HG03139 (cell line): ENCODE data around the gene SGPP2.

Experiments used
- ATAC-seq: cut with Tn5 transposase; IDR thresholded peaks from one replicate; pipeline ENCODE4 v1.9.1; 2021; ENCODE audit not compliant: unreplicated experiment

SGPP2 gene

DNA sequence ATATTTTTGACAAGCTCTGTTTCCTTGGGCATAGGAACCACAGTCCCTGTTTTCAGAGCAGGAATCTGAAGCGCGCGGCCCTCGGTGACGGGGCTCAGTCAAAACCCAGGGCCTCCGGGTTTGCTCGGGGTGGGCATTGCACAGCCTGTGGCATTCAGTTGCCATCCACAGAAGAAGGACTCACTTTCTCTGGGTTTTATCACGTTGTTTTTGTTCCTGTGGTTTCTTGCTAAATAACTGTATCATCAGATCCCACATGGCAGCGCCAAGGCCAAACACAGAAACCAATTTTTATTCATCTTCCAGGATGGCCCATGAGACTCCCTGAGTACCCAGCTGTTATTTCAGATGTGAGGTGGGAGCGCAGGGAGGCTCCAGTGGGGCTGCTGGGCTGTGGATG is 35.6 kb downstream of the SGPP2 start:
- no peak for ATAC-seq

GRCh38 chr2:222465746-222466145 is 41.4 kb downstream of the SGPP2 start:
- ATAC-seq: no peak

GRCh38 chr2:222468346-222468745 is 44.0 kb downstream of the SGPP2 start:
- ATAC-seq: no peak

DNA sequence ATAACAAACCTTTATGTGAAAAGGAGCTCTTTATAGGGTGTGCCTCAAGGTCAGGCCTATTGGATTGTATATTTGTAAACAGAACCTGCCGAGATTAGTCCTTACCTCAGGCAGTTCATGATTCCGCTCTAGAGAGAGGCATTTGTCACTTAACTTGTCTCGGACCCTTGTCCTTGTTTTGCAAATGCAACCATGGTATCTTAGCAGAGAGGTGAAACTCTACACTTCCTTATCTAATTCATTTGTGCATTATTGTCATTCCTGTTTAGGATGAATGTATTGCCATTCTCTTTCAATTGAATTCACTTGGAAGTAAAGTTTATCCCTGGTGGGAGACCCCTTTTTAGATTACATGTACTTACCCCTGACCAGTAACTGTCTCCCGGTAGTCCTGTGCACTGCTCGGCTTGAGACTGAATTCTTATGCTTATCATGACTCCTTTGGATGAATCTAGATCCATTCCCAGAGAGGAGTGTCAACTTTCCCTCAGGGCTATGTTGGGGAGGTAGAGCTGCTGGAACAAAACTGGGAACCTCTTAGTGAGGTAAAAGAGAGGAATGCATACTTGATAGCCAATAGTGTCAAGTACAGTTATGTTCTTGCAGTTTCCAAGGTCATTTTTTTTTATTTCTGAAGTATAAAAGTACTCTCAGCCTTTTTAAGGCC is 46.6 kb downstream of the SGPP2 start:
- no peak for ATAC-seq

DNA sequence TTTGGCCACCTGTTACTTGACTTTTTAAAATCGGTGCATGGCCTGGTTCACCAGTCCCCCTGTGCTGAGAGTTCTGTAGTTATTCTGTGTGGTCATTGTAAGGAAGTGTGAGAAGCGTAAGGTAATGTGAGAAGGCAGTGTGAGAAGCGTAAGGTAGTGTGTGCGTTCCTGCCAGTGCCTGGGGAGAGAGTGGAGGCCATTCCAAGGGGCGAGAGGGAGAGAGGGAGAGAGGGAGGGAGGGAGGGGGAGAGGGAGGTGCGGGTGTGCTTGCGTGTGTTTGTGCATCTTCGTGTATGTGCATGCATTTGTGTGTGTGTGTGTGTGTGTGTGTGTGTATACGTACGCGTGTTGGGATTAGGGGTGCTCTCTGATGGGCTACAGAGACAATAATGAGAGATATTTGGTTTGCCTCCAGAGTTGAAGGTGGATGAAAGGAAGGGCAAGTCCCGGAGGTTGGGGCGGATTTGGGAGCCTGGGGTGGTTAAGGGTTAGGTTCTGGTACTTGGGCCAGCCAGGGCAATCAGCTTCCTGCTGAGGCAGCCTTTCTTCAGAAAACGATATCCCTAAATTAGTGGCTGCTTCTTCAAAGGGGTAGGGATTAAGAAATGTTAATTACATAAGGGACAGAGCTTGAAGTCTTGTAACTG is 53.7 kb downstream of the SGPP2 start:
- ATAC-seq: no peak

- ATAC-seq: no peak
These were observed 55.5 kb downstream of the SGPP2 start for GRCh38 chr2:222479859-222480258.

DNA sequence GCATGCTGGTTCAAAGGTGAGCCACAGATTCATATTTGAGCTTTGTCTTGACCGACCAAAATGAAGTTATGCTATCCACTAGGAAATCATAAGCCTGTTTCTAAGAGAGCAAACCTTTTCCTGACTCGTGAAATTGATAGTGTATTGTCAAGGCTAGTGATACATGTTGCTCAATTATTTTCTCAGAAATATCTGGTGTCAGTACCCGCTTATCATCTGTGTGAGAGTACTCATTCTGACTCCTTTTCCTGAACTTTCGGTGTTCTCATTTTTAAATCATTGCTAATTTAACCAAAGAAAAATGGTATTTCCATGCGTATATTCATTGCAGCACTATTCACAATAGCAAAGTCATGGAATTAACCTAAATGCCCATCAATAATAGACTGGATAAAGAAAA is 56.2 kb downstream of the SGPP2 start:
- no peak for ATAC-seq

- no peak for ATAC-seq
These were observed 57.6 kb downstream of the SGPP2 start for GRCh38 chr2:222481941-222482340.

GRCh38 chr2:222483513-222484039 is 59.2 kb downstream of the SGPP2 start:
- ATAC-seq: no peak

GRCh38 chr2:222485367-222486211 is 61.2 kb downstream of the SGPP2 start:
- ATAC-seq: no peak

DNA sequence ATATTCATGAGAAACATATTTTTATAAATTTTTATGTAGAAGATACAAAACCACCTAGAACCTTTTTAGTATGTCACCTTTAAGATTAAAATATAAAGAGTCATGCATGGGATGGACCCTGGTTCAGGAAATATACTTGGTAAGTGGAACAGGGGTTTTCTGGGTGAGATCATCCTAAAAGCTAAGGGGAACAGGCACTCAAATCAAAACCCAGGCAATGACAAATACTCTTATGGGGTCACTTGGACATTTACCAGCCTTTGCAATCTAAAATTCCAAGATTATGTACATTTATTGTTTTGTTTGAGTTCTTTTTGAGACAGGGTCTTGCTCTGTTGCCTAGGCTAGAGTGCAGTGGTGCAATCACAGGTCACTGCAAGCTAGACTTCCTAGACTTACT is 65.8 kb downstream of the SGPP2 start:
- ATAC-seq: no peak

GRCh38 chr2:222492683-222493082 is 68.3 kb downstream of the SGPP2 start:
- no peak for ATAC-seq

DNA sequence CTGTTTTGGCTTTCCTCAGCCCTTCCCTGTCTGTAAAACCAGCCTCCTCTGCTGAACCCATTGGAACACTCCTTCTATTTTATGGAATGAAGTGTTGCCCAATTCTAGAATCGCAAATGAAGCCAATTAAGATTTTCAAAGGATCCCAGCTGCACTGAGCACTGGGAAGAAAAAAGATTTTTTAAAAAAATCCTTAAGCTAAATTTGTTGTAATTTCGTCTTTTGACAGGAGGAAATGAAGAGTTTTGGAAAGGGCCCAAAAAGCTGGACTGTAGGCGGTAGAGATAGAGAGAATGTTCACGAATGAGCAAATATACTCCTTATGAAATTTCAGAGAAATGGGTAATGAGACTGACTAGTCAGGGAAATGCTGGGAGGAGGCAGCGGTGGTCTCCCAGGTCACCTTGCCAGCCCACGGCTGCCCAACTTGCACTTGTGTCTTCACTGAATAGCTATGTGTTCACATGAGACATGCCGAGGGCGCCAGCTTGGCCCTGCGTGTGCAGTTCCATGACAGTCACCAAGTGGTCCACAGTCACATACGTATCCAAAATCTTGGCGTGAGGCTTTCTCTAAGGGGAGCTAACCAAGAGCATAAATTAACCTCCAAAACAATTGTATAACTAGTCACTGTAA is 69.9 kb downstream of the SGPP2 start:
- ATAC-seq: no peak

- no peak for ATAC-seq
These were observed 71.0 kb downstream of the SGPP2 start for GRCh38 chr2:222495388-222495787.

- no peak for ATAC-seq
These were observed 74.9 kb downstream of the SGPP2 start for GRCh38 chr2:222499226-222499625.

- ATAC-seq: no peak
These were observed 79.8 kb downstream of the SGPP2 start for GRCh38 chr2:222504191-222504590.

DNA sequence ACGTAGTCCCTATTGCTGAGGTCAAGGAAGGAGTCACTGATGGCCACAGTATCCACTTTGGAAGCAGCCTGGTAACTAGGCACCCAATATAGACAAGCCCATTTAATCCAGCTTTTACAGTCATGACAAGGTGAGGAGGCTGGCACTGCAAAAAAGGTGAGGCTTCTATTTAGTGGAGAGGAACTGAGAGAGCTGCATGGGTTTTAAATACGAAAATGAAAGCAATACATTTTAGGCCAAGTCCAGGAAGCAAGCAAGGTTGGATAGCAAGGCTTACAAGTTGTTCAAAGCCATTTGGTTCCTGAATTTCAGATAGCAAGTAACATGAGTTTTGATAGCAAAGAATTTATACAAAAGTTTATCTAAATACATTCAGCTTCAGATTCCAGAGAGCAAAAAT is 80.4 kb downstream of the SGPP2 start:
- ATAC-seq: peak; percentile 97

- no peak for ATAC-seq
These were observed 82.0 kb downstream of the SGPP2 start for GRCh38 chr2:222506230-222506935.

- no peak for ATAC-seq
These were observed 90.6 kb downstream of the SGPP2 start for GRCh38 chr2:222514901-222515300.

GRCh38 chr2:222518570-222519381 is 94.4 kb downstream of the SGPP2 start:
- no peak for ATAC-seq
